Activated naive CD8-positive, alpha-beta T cell treated with anti-CD3 and anti-CD28 coated beads, Interleukin-2, amount 50 U/mL, for 16 hours (primary cell): Measurements from ENCODE around the gene HTR3E.
"Not testable (repeated sequence)": the region's sequence is repeated elsewhere in the genome, so short reads cannot be mapped to it uniquely, and the experiment has no call there.

Experiments used
- DNase-seq: peaks from one replicate; pipeline ENCODE4 v3.0.0-alpha.2; 2020; ENCODE audit warnings: low read depth, low spot score

The HTR3E gene

GRCh38 chr3:184096811-184097383 is at the start of gene HTR3E:
Gene HTR3E (plus strand): TSS chr3:184097064. CDS start chr3:184097530, 466 bp downstream.
- DNase-seq: no peak

DNA sequence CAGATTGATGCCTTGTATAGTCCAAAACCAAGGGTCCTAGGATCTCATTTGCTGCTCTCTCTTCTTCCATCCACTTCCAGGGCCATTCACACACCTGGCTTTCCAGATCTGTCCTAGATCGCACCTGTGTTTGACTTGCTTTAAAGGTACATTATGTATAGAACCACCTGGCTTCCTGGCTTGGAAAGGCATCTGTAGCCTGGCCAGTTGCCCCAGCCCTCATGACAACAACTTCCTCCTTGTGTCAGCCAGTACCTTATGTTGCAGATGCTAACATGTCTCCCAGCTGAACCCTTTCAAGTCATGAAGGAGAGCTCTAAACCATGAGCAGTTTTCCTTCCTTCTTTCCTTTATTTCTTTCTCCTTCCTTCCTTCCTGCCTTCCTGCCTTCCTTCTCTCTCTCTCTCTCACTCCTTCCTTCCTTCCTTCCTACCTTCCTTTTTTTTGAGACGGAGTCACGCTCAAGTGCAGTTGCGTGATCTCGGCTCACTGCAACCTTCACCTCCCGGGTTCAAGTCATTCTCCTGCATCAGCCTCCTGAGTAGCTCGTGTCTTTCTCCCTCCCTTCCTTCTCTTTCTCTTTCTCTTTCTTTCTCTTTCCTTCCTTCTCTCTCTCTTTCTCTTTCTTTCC is 46.5 kb upstream of the HTR3E start:
- no peak for DNase-seq

- no peak for DNase-seq
Measured at GRCh38 chr3:184052767-184053166, 44.1 kb upstream of the HTR3E start, which contains the start of gene HTR3C. Gene HTR3C (plus strand): TSS chr3:184053047. CDS start chr3:184053081, 34 bp downstream.

DNA sequence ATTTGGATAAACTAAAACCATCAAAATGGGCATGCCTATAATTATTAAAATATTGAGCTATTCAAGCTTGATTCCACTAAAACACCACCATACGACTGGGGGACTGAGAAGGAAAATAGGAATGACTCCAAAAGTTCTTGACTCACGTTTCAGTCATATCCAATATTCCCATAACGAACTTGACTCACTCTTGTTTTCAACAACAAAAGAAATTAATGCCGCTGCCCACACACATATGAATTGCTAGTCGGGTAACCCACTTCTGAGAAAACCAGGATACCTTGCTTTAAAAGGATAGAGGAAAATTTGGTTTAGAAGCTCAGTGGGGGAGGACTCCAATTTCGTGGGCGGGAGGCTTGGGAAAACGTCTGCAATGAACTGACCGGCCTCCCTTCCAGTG is 38.8 kb upstream of the HTR3E start:
- DNase-seq: no peak

GRCh38 chr3:184059424-184059823 is 37.4 kb upstream of the HTR3E start:
- DNase-seq: no peak

DNA sequence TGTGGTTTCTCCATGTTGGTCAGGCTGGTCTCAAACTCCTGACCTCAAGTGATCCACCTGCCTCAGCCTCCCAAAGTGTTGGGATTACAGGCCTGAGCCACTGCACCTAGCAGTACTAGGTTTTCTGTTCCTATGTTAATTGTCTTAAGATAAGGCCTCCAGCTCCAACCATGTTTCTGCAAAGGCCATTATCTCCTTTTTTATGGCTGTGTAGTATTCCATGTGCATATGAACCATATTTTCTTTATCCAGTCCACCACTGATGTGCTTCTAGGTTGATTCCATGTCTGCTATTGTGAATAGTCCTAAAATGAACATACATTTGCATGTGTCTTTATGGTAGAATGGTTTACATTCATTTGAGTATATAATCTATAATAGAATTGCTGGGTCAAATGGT is 34.2 kb upstream of the HTR3E start:
- no peak for DNase-seq

- DNase-seq: no peak
Measured at GRCh38 chr3:184066211-184066610, 30.7 kb upstream of the HTR3E start.

GRCh38 chr3:184067573-184068055 is 29.2 kb upstream of the HTR3E start:
- DNase-seq: no peak

DNA sequence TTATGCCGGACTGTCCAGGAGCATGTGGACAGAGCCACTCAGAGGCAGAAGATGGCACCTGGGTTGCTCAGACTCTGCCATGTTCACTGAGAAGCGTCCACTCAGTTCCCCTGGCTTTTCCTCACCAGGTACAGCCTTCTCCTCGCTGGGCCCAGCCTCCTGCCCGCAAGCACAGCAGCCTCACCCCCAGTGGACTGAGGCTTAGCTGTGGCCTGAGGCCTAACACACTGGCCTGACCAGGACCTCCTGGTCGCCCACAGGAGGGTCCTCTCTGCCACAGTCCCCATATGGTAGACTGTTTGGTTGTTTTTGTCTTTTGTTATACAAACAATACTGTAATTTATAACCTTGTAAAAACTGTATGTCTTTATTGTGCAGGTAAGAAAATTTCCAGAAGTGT is 28.5 kb upstream of the HTR3E start:
- DNase-seq: no peak

GRCh38 chr3:184071142-184071541 is 25.7 kb upstream of the HTR3E start:
- not testable (repeated sequence) for DNase-seq

GRCh38 chr3:184073621-184074020 is 23.2 kb upstream of the HTR3E start:
- no peak for DNase-seq

DNA sequence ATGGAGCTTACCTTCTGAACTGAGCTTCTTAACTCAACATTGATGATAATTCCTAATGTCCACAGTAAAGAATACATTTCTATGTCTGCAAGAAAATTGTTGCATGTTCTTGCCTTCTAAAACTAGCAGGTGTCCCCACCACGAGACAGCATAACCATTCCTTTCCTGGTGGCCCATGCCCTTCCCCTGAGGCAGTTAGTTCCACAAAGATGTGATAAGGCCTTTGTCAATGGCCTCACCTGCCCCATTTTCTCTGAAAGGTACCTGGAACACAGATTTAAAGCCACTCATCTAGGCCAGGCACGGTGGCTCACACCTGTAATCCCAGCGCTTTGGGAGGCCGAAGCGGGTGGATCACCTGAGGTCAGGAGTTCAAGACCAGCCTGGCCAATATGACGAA is 21.0 kb upstream of the HTR3E start:
- DNase-seq: no peak

- DNase-seq: no peak
Measured at GRCh38 chr3:184077881-184078280, 19.0 kb upstream of the HTR3E start.

- no peak for DNase-seq
Measured at GRCh38 chr3:184078851-184079250, 18.0 kb upstream of the HTR3E start.

GRCh38 chr3:184081116-184081830 is 15.6 kb upstream of the HTR3E start:
- no peak for DNase-seq

DNA sequence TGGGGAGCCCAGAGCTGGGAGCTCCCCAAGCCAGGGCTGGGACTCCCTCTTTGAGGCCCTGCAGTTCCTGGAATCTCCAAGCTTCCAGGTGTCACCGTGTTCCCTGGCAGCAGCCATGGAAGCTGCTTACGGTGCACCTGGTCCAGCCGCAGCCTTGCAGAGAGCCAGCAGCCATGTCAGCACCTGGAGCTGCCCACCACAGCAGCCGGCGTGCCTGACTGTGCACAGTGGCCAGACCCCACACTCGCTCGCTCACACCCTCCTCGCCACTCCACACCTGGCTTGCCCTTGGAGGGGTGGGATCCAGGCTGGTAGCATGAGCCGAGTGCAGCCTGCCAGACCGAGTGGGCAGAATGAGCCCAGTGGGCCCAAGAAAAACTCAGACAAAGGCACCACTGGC is 14.8 kb upstream of the HTR3E start:
- DNase-seq: no peak

DNA sequence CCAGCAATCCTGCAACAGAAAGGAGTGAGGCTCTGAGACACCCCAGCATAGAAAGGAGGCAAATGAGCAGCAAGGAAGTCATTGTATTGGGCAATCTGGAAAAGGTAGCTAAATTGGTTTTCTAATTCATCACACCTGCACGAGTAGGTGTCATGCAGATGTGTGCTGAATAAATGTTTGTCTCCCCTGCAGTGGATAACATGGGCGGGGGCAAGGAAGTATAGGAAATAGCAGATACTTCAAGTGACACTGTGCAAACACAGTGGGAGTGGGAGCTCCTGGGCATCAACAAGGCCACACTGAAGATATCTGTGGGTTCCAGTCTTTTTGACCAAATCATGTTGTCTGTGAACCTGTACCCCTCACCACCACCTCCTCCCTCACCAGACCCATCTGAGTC is 14.4 kb upstream of the HTR3E start:
- no peak for DNase-seq

DNA sequence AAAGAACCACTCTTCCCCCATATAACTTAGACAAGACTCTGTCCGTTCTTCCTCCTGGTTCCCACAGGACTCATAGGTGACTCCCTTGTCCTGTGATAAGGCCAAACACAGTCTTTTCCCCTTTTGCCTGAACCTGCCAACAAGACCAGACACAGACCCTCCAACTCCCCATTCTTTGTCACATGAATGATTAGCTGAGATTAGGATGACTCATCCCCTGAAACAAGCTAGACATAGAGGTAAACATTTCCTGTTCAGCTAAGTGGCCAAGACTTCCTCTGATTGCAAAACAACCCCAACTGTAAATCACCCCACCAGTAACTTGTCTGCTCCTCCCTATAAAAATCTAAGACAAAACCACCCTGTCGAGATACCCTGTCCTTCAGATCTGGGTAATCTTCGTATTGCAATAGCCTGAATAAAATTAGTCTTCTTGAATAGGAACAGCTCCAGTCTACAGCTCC is 11.4 kb upstream of the HTR3E start:
- DNase-seq: no peak

DNA sequence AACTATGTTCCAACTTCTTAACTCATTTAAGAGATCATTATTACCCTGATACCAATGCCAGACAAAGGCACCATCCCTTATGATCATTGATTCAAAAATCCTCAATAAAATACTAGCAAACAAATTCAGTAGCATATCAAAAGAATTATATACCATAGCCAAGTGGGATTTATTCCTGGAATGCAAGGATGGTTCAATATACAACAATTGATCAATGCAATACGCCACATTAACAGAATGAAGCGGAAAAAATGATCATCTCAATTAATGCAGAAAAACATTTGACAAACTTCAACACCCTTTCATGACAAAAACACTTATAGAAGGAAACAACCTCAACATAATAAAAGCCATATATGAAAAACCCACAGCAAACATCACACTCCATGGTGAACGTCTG is 4.7 kb upstream of the HTR3E start:
- no peak for DNase-seq

GRCh38 chr3:184097556-184097955 is 692 bp downstream of the HTR3E start:
- DNase-seq: no peak

DNA sequence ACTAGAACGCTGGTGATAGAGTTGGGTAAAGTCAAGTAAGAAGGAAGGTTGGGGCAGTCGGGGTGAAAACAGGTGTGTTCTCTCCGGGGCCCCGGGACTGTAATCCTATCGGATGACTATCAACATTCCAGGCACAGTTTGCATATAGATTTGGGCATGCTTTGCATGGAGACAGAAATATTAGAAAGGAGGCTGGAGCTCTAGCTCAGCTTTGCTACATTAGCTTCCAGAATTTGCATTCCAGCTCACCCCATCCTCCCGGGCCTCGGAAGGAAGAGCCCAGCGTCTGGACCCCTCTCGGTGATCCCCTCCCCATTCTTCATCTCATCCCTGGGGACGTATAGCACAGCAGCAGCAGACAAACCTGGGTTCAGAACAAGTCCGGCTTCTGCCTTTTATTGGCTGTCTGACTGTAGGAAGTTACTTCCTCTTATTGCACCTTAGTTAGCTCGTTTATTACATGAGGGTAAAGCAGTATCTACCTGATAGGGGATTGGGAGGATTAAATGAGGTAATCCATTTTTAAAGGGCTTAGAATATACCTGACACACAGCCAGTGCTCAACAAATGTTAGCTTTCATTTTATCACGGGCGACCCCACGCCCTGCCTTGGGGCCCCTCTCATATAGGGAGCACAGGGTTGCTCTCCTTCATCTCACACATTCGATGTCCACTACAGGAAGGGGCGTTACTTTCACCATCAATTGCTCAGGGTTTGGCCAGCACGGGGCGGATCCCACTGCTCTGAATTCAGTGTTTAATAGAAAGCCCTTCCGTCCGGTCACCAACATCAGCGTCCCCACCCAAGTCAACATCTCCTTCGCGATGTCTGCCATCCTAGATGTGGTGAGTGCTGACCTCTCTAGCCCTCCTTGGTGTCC is 3.2 kb downstream of the HTR3E start:
- DNase-seq: no peak

- no peak for DNase-seq
Measured at GRCh38 chr3:184110316-184110725, 13.5 kb downstream of the HTR3E start.
